ENCODE data around the gene ACSF3.

ACSF3 gene

GRCh38 chr16:89113152-89113547 lies 19.5 kb downstream of the ACSF3 start:
- DNase-seq = no peak

GRCh38 chr16:89113661-89114060 lies 20.0 kb downstream of the ACSF3 start:
- no peak for DNase-seq

- DNase-seq = no peak
These were observed 20.7 kb downstream of the ACSF3 start for GRCh38 chr16:89114159-89114981.

GRCh38 chr16:89115216-89115861 lies 21.7 kb downstream of the ACSF3 start:
- no peak for DNase-seq

GRCh38 chr16:89116341-89117226 lies 22.9 kb downstream of the ACSF3 start:
- no peak for DNase-seq

- DNase-seq = no peak
These were observed 23.7 kb downstream of the ACSF3 start for GRCh38 chr16:89117227-89117974.

GRCh38 chr16:89117975-89118289 lies 24.3 kb downstream of the ACSF3 start:
- DNase-seq = no peak

- no peak for DNase-seq
These were observed 24.9 kb downstream of the ACSF3 start for GRCh38 chr16:89118361-89119165.

GRCh38 chr16:89119166-89119621 lies 25.5 kb downstream of the ACSF3 start:
- DNase-seq = no peak

GRCh38 chr16:89119661-89120141 lies 26.0 kb downstream of the ACSF3 start:
- DNase-seq = no peak

GRCh38 chr16:89120281-89120680 lies 26.6 kb downstream of the ACSF3 start:
- no peak for DNase-seq

- DNase-seq = no peak
These were observed 27.3 kb downstream of the ACSF3 start for GRCh38 chr16:89120921-89121351.

- DNase-seq = no peak
These were observed 28.2 kb downstream of the ACSF3 start for GRCh38 chr16:89121691-89122321.

- DNase-seq = no peak
These were observed 28.7 kb downstream of the ACSF3 start for GRCh38 chr16:89122322-89122851.

- DNase-seq = no peak
These were observed 29.6 kb downstream of the ACSF3 start for GRCh38 chr16:89123001-89123830.

GRCh38 chr16:89123831-89124100 lies 30.1 kb downstream of the ACSF3 start:
- DNase-seq = no peak

GRCh38 chr16:89129378-89129777 lies 35.7 kb downstream of the ACSF3 start:
- no peak for DNase-seq

GRCh38 chr16:89130448-89130847 lies 36.8 kb downstream of the ACSF3 start:
- DNase-seq = no peak

- DNase-seq = no peak
These were observed 38.1 kb downstream of the ACSF3 start for GRCh38 chr16:89131783-89132182.

Measured in SW 1271 (cell line).